Neural cell (in vitro differentiated cells): Measurements from ENCODE around the gene ALDH1L1.

Source experiments
- EP300 ChIP-seq: fragments of 450-650 bp; conservative IDR thresholded peaks from 2 replicates; pipeline ENCODE4 v1.6.1; 2014; ENCODE audit warnings: antibody characterized with exemption, mild to moderate bottlenecking, moderate library complexity; ENCODE audit not compliant: poor library complexity, severe bottlenecking
- EZH2 ChIP-seq: fragments of 200-600, 300-800 bp; shearing (Covaris generic), sonication (generic); IDR thresholded peaks from 2 replicates; pipeline ENCODE4 v1.6.1; 2014; ENCODE audit warnings: antibody characterized with exemption, low read length, borderline replicate concordance, mild to moderate bottlenecking; ENCODE audit not compliant: insufficient read depth, poor library complexity, severe bottlenecking
- MXI1 ChIP-seq: fragments of 450-650 bp; conservative IDR thresholded peaks from 2 replicates; pipeline ENCODE4 v1.6.1; 2014; ENCODE audit warnings: antibody characterized with exemption, mild to moderate bottlenecking; ENCODE audit not compliant: poor library complexity, severe bottlenecking
- POLR2AphosphoS5 ChIP-seq: IDR thresholded peaks from 2 replicates; pipeline ENCODE4 v1.6.1; 2012
- RAD21 ChIP-seq: fragments of 450-650 bp; conservative IDR thresholded peaks from 2 replicates; pipeline ENCODE4 v1.6.1; 2014; ENCODE audit warnings: antibody characterized with exemption, mild to moderate bottlenecking, moderate library complexity
- TAF1 ChIP-seq: IDR thresholded peaks from 2 replicates; pipeline ENCODE4 v1.6.1; 2012; ENCODE audit warnings: low read depth
- TF ChIP-seq, protein P1 (sequence below): fragments of 450-650 bp; IDR thresholded peaks from 2 replicates; pipeline ENCODE4 v1.5.1; 2014; ENCODE audit warnings: antibody characterized with exemption, mild to moderate bottlenecking, moderate library complexity; ENCODE audit not compliant: poor library complexity, severe bottlenecking
- TF ChIP-seq, protein P2 (sequence below): IDR thresholded peaks from 2 replicates; pipeline ENCODE4 v1.6.1; 2012; ENCODE audit warnings: borderline replicate concordance

DNA sequence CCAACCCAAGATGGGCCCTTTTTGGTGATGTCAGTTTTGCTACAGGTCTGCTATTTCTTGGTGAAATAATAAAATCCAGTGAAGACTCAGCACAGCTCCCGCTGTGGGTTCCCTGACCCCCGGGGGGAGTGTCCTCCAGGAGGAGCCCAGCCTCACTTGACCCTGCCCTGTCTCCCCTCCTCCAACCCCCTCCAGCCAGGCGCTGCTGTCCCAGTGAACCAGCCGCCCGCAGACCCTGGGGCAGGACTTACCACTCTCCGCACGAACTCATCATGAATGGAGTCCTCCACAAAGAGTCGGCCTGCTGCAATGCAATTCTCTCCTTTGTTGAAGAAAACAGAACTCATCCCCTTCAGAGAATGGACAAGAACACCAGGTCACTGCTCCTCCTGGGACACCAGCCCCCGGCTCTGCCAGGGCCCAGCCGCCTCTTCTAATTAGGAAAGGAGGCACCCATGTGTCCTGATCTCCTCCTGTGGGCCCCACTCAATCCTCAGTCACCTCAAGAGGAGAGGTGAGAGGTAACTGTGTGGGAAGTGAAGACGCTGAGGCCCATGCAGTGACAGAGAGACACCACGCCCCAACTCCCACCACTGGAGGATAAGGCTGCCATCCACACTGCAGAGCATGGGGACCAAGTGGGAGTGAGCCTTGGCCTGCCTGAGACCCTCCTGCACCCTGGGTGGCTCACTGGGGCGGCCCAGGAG, 67.7 kb downstream of the ALDH1L1 start:
- TF ChIP-seq, protein P1, sequence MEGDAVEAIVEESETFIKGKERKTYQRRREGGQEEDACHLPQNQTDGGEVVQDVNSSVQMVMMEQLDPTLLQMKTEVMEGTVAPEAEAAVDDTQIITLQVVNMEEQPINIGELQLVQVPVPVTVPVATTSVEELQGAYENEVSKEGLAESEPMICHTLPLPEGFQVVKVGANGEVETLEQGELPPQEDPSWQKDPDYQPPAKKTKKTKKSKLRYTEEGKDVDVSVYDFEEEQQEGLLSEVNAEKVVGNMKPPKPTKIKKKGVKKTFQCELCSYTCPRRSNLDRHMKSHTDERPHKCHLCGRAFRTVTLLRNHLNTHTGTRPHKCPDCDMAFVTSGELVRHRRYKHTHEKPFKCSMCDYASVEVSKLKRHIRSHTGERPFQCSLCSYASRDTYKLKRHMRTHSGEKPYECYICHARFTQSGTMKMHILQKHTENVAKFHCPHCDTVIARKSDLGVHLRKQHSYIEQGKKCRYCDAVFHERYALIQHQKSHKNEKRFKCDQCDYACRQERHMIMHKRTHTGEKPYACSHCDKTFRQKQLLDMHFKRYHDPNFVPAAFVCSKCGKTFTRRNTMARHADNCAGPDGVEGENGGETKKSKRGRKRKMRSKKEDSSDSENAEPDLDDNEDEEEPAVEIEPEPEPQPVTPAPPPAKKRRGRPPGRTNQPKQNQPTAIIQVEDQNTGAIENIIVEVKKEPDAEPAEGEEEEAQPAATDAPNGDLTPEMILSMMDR, result no peak
- TF ChIP-seq, protein P2, sequence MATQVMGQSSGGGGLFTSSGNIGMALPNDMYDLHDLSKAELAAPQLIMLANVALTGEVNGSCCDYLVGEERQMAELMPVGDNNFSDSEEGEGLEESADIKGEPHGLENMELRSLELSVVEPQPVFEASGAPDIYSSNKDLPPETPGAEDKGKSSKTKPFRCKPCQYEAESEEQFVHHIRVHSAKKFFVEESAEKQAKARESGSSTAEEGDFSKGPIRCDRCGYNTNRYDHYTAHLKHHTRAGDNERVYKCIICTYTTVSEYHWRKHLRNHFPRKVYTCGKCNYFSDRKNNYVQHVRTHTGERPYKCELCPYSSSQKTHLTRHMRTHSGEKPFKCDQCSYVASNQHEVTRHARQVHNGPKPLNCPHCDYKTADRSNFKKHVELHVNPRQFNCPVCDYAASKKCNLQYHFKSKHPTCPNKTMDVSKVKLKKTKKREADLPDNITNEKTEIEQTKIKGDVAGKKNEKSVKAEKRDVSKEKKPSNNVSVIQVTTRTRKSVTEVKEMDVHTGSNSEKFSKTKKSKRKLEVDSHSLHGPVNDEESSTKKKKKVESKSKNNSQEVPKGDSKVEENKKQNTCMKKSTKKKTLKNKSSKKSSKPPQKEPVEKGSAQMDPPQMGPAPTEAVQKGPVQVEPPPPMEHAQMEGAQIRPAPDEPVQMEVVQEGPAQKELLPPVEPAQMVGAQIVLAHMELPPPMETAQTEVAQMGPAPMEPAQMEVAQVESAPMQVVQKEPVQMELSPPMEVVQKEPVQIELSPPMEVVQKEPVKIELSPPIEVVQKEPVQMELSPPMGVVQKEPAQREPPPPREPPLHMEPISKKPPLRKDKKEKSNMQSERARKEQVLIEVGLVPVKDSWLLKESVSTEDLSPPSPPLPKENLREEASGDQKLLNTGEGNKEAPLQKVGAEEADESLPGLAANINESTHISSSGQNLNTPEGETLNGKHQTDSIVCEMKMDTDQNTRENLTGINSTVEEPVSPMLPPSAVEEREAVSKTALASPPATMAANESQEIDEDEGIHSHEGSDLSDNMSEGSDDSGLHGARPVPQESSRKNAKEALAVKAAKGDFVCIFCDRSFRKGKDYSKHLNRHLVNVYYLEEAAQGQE, result no peak
- TF ChIP-seq EP300, result no peak
- TF ChIP-seq RAD21, result no peak
- no peak for TF ChIP-seq MXI1
- TF ChIP-seq TAF1, result no peak
- no peak for TF ChIP-seq POLR2AphosphoS5
- TF ChIP-seq EZH2, result no peak
